K562 (cell line): ENCODE data around the gene SF3B1. TPM values are rescaled to one million over a fixed set of nuclear protein-coding genes. Genes with fewer than 3 reads are reported as not detected.

Source experiments
- ATAC-seq: fragments of 200-7000 bp; cut with Tn5 transposase; 3 replicates; pipeline ENCODE4 v1.9.1; 2020; ENCODE audit warnings: moderate library complexity
- BruUV-seq: library from RNA; stranded (reverse); fragments of 400-500 nt; replicated peaks from 2 replicates; lab custom pipeline; 2021; lab: Mats Ljungman, UMichigan
- CTCF ChIA-PET: fragments of 300-600 bp; formaldehyde crosslinking; extraction: SDS; loops from one replicate; lab custom pipeline; 2021; ENCODE audit warnings: low intra/inter-chr PET ratio; lab: Yijun Ruan, JAX
- POLR2A ChIA-PET: fragments of 300-600, 350-650 bp; sonication (Branson Sonifier 250); formaldehyde crosslinking; extraction: SDS; loops from one replicate; lab custom pipeline; 2021; ENCODE audit warnings: antibody characterized with exemption, inconsistent platforms; lab: Yijun Ruan, JAX
- DNase-seq, 4 experiments: peaks; one replicate each; pipeline versions ENCODE4 v3.0.0 to v3.0.0-alpha.2; 2011 to 2018; ENCODE audit warnings: low spot score in 3 of 4, mixed read lengths in 3 of 4; ENCODE audit errors: extremely low read depth in 1 of 4
- FAIRE-seq: peaks from 2 replicates; lab custom pipeline; 2011; peaks lifted over from hg19 to GRCh38; lab: Jason Lieb, UNC
- H2AFZ ChIP-seq: 2 replicates; pipeline ENCODE4 v1.6.0; 2011; ENCODE audit warnings: low read depth, low read length, control low read depth, inconsistent platforms
- H3K27ac ChIP-seq: fragments of 200-600 bp; 3 replicates; pipeline ENCODE4 v1.8.0; 2011; ENCODE audit warnings: low read depth, mild to moderate bottlenecking, control low read depth, inconsistent platforms, low read length, moderate library complexity, mixed read lengths; ENCODE audit errors: extremely low read depth
- H3K27me3 ChIP-seq, 2 experiments: fragments of 300-600 bp in 1 of 2; 2 replicates in 1 of 2; 3 replicates in 1 of 2; pipeline versions ENCODE4 v1.6.0 to v1.8.0; 2011; ENCODE audit warnings: inconsistent platforms in 2 of 2, low read length in 2 of 2, mild to moderate bottlenecking in 1 of 2, mixed read lengths in 1 of 2, moderate library complexity in 1 of 2; ENCODE audit not compliant: control insufficient read depth in 2 of 2, insufficient read depth in 2 of 2
- H3K36me3 ChIP-seq: fragments of 300-600 bp; 3 replicates; pipeline ENCODE4 v1.8.0; 2011; ENCODE audit warnings: mild to moderate bottlenecking, low read length, inconsistent platforms; ENCODE audit not compliant: control insufficient read depth, insufficient read depth
- H3K4me1 ChIP-seq, 2 experiments: fragments of 200-600 bp in 1 of 2; replicated peaks in 1 of 2; 2 replicates in 1 of 2; 3 replicates in 1 of 2; pipeline versions ENCODE4 v1.5.1 to v1.8.0; 2011; ENCODE audit warnings: inconsistent platforms in 2 of 2, low read length in 2 of 2, mild to moderate bottlenecking in 1 of 2, mixed read lengths in 1 of 2, moderate library complexity in 1 of 2; ENCODE audit not compliant: control insufficient read depth in 2 of 2, insufficient read depth in 2 of 2
- H3K4me2 ChIP-seq: 2 replicates; pipeline ENCODE4 v1.6.1; 2011; ENCODE audit warnings: low read length, control low read depth, inconsistent platforms, mixed read lengths; ENCODE audit not compliant: insufficient read depth
- H3K4me3 ChIP-seq: fragments of 200-600 bp; sonication (generic), shearing (Covaris generic); 2 replicates; pipeline ENCODE4 v1.5.1; 2016; ENCODE audit warnings: control low read depth, inconsistent platforms
- H3K79me2 ChIP-seq: fragments of 200-600 bp; 3 replicates; pipeline ENCODE4 v1.8.0; 2011; ENCODE audit warnings: low read length, inconsistent platforms; ENCODE audit not compliant: control insufficient read depth, insufficient read depth
- H3K9ac ChIP-seq, 2 experiments: 2 replicates each; pipeline versions ENCODE4 v1.6.0 to v1.6.1; 2011; ENCODE audit warnings: low read depth in 2 of 2, low read length in 2 of 2, control low read depth in 1 of 2, inconsistent platforms in 1 of 2, mild to moderate bottlenecking in 1 of 2, mixed read lengths in 1 of 2; ENCODE audit not compliant: insufficient read depth in 1 of 2
- H3K9me1 ChIP-seq: one replicate; pipeline ENCODE4 v1.6.0; 2011; ENCODE audit warnings: inconsistent platforms, mild to moderate bottlenecking, low read length, moderate library complexity; ENCODE audit not compliant: control insufficient read depth, insufficient read depth
- H3K9me3 ChIP-seq: replicated peaks from 2 replicates; pipeline ENCODE4 v1.5.1; 2011; ENCODE audit warnings: low read depth, low read length, inconsistent platforms; ENCODE audit not compliant: control insufficient read depth, insufficient read depth
- H4K20me1 ChIP-seq: replicated peaks from 2 replicates; pipeline ENCODE4 v1.6.1; 2011; ENCODE audit warnings: low read length, inconsistent platforms, mixed read lengths; ENCODE audit not compliant: control insufficient read depth, insufficient read depth
- MED1 ChIP-seq: sonication (generic); formaldehyde crosslinking; IDR thresholded peaks from 2 replicates; pipeline ENCODE4 v1.8.1; 2023; ENCODE audit warnings: missing genetic modification reagents, borderline replicate concordance
- SIN3A ChIP-seq, 2 experiments: fragments of 150-350 bp in 1 of 2; IDR thresholded peaks; 2 replicates each; pipeline ENCODE4 v1.6.1; 2011 to 2016; ENCODE audit warnings: borderline replicate concordance in 2 of 2, low read depth in 2 of 2, low read length in 2 of 2, mild to moderate bottlenecking in 2 of 2, moderate library complexity in 2 of 2; ENCODE audit not compliant: control insufficient read depth in 1 of 2
- WGBS: fragments of 100-300 bp; shearing (Covaris generic); methylation state at CpG from one replicate; pipeline ENCODE4 v1.1.6; 2016; ENCODE audit warnings: low coverage, mixed read lengths; ENCODE audit not compliant: insufficient coverage; ENCODE audit errors: missing lambda C conversion rate; 5-methylcytosine and 5-hydroxymethylcytosine counted together
- in situ Hi-C: fragments of 300-500 bp; cut with MboI; formaldehyde crosslinking; loops from 4 replicates; pipeline ENCODE4 v1.15.0; 2018; ENCODE audit warnings: inconsistent platforms, mixed read lengths
- intact Hi-C: fragments of 100-400 bp; cut with micrococcal nuclease; formaldehyde crosslinking; loops from 2 replicates; pipeline ENCODE4 v1.14.2; 2022
- polyA plus RNA-seq, 8 experiments: library from polyadenylated mRNA; depleted of rRNA in 4 of 8; stranded (reverse) in 5 of 8; unstranded in 3 of 8; fragments of >200 nt; fragmentation: Nextera tagmentation in 2 of 8; fragmentation: Illumina TruSeq in 1 of 8; extraction: Ambion mirVana in 2 of 8; extraction: Trizol in 1 of 8; gene quantifications; 2 replicates each; pipeline versions ENCODE4 v1.2.1 to v1.2.3, GENCODE V29; 2011 to 2014; ENCODE audit warnings: inconsistent platforms in 1 of 8, missing spikeins in 1 of 8
- total RNA-seq, 7 experiments: library from RNA; depleted of rRNA in 6 of 7; stranded (reverse); fragments of >200 nt in 6 of 7; fragmentation: Illumina TruSeq in 2 of 7; extraction: Trizol in 2 of 7; gene quantifications; 2 replicates each; pipeline versions ENCODE4 v1.2.1 to v1.2.3, GENCODE V29; 2011 to 2021; ENCODE audit warnings: low replicate concordance in 1 of 7
- TF ChIP-seq, protein P1 (sequence below): fragments of 250-450 bp; sonication (Bioruptor Pico); IDR thresholded peaks from 2 replicates; pipeline ENCODE4 v1.4.0; 2020; ENCODE audit warnings: mild to moderate bottlenecking
- TF ChIP-seq, protein P2 (sequence below): IDR thresholded peaks from 2 replicates; pipeline ENCODE4 v1.6.1; 2011; ENCODE audit warnings: borderline replicate concordance, low read depth, mild to moderate bottlenecking, moderate library complexity, low read length; ENCODE audit not compliant: insufficient read depth, poor library complexity, severe bottlenecking
- TF ChIP-seq, protein P3 (sequence below), 3 experiments: IDR thresholded peaks in 2 of 3; conservative IDR thresholded peaks in 1 of 3; 2 replicates each; pipeline ENCODE4 v1.5.1; 2011 to 2012; ENCODE audit warnings: low read length in 3 of 3, mild to moderate bottlenecking in 3 of 3, control low read depth in 2 of 3, improper control_type of control experiment in 1 of 3, inconsistent platforms in 1 of 3, low read depth in 1 of 3, mixed read lengths in 1 of 3, moderate library complexity in 1 of 3; ENCODE audit not compliant: insufficient read depth in 2 of 3

SF3B1 gene
- total and polyA plus RNA-seq, 9 of the 15 experiments (the other 6 are each of a cell fraction or from before 2014, with no cell fraction given) = 96.2 to 377 (median 177) TPM

DNA sequence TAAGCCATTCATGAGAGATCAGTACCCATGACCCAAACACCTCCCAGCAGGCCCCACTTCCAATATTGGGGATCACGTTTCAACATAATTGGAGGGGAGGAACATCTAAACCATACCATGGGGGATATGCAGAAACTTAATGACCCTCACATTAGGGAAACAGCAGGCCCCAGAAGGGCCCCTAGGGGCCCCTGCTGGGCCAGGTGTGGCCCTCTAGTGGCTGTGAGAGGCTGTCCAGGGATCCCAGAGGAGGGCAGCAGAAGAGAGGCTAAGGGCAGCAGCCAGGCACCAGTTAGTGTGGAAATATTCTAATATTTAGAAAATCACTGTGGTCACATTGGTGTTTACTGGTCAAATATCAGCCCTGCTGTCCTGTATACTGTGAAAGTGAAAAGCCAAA, 75.0 kb downstream of the SF3B1 start:
- CTCF ChIA-PET = no interaction called here

More for the DNA sequence above, 75.0 kb downstream of the SF3B1 start:
- no peaks in the 10 kb centered on the region for H3K4me1 ChIP-seq
- FAIRE-seq = no peak
- no peak overlapping the region for H3K27ac ChIP-seq
- intact Hi-C loops (no loop called here), in situ Hi-C loops (no loop called here)
- no peaks in the 10 kb centered on the region for H3K36me3 ChIP-seq
- WGBS = 0% methylated on average over 1 of the region's 1 CpG
- TF ChIP-seq, protein P1, sequence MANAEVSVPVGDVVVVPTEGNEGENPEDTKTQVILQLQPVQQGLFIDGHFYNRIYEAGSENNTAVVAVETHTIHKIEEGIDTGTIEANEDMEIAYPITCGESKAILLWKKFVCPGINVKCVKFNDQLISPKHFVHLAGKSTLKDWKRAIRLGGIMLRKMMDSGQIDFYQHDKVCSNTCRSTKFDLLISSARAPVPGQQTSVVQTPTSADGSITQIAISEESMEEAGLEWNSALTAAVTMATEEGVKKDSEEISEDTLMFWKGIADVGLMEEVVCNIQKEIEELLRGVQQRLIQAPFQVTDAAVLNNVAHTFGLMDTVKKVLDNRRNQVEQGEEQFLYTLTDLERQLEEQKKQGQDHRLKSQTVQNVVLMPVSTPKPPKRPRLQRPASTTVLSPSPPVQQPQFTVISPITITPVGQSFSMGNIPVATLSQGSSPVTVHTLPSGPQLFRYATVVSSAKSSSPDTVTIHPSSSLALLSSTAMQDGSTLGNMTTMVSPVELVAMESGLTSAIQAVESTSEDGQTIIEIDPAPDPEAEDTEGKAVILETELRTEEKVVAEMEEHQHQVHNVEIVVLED = no peak
- no peak for TF ChIP-seq MED1 (CRISPR knock-in tag)
- TF ChIP-seq, protein P2, sequence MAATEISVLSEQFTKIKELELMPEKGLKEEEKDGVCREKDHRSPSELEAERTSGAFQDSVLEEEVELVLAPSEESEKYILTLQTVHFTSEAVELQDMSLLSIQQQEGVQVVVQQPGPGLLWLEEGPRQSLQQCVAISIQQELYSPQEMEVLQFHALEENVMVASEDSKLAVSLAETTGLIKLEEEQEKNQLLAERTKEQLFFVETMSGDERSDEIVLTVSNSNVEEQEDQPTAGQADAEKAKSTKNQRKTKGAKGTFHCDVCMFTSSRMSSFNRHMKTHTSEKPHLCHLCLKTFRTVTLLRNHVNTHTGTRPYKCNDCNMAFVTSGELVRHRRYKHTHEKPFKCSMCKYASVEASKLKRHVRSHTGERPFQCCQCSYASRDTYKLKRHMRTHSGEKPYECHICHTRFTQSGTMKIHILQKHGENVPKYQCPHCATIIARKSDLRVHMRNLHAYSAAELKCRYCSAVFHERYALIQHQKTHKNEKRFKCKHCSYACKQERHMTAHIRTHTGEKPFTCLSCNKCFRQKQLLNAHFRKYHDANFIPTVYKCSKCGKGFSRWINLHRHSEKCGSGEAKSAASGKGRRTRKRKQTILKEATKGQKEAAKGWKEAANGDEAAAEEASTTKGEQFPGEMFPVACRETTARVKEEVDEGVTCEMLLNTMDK = peak; percentile 24
- TF ChIP-seq, protein P3, sequence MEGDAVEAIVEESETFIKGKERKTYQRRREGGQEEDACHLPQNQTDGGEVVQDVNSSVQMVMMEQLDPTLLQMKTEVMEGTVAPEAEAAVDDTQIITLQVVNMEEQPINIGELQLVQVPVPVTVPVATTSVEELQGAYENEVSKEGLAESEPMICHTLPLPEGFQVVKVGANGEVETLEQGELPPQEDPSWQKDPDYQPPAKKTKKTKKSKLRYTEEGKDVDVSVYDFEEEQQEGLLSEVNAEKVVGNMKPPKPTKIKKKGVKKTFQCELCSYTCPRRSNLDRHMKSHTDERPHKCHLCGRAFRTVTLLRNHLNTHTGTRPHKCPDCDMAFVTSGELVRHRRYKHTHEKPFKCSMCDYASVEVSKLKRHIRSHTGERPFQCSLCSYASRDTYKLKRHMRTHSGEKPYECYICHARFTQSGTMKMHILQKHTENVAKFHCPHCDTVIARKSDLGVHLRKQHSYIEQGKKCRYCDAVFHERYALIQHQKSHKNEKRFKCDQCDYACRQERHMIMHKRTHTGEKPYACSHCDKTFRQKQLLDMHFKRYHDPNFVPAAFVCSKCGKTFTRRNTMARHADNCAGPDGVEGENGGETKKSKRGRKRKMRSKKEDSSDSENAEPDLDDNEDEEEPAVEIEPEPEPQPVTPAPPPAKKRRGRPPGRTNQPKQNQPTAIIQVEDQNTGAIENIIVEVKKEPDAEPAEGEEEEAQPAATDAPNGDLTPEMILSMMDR (IDR thresholded peaks at IDR 0.05 in 2 of 3, conservative IDR thresholded peaks at IDR 0.05 in 1 of 3; ENCODE audit: insufficient read depth in 2 of 3, low read depth in 1 of 3, low read length in 3 of 3) = peak; percentile 23 to 69 (median 35); a peak in 4 of 6 replicates
- TF ChIP-seq SIN3A (IDR thresholded peaks at IDR 0.05; ENCODE audit: borderline replicate concordance in 2 of 2, control insufficient read depth in 1 of 2, low read depth in 2 of 2, low read length in 2 of 2) = no peak
- peak; percentile 72 for ATAC-seq
- no peak overlapping the region for H3K9ac ChIP-seq
- H2AFZ ChIP-seq = no peak overlapping the region
- no peaks in the 10 kb centered on the region; a peak in 1 of 5 replicates for H3K27me3 ChIP-seq
- POLR2A ChIA-PET = no interaction called here
- H4K20me1 ChIP-seq = no peaks in the 10 kb centered on the region
- no peaks in the 10 kb centered on the region for H3K79me2 ChIP-seq
- no peak overlapping the region for H3K4me3 ChIP-seq
- H3K9me3 ChIP-seq = no peaks in the 10 kb centered on the region
- no peak overlapping the region for H3K4me2 ChIP-seq
- H3K9me1 ChIP-seq = no peaks in the 10 kb centered on the region
- no TSS peak for BruUV-seq
- no peak for DNase-seq
